IPS-NIHi7 (cell line): ENCODE data around the gene GAS6.

Experiments
- DNase-seq: peaks from one replicate; pipeline ENCODE4 v3.0.0; 2012; ENCODE audit warnings: mixed read lengths; ENCODE audit errors: extremely low spot score

The GAS6 gene

GRCh38 chr13:113819731-113820715, 43.9 kb downstream of the GAS6 start:
- DNase-seq, result no peak

- DNase-seq, result no peak
Measured at GRCh38 chr13:113819341-113819730, 44.5 kb downstream of the GAS6 start.

DNA sequence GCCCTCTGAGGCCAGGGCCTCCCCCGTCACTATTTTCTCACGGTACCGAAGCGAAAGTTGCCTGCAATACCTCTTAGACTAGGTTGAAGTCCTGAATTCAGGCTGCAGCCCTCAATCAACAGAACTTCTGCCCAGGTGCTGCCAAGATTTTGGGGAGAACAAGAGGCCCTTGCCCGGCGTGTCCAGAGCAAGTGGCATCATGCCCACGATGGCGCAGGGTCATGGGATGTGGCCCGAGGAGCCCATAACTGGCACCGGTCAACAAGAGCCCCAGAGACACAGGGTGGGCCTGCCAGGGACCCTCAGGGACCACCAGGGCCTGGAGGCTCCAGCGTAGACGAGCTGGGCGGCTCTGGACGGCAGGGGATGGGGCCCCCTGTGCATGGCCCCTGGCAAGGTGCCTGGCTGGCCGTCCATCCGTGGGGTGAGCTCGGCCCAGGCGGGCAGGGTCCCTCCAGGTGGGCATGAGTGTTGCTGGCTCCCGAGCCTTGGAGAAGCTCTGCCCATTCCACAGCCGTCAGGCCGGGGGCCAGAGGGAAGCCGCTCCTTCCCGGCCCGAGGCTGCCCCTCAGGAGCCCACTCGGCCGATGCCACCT, 45.1 kb downstream of the GAS6 start:
- DNase-seq, result no peak

- DNase-seq, result no peak
Measured at GRCh38 chr13:113817860-113818691, 45.8 kb downstream of the GAS6 start.

GRCh38 chr13:113816946-113817859, 46.7 kb downstream of the GAS6 start:
- DNase-seq, result peak; percentile 95

- DNase-seq, result no peak
Measured at GRCh38 chr13:113816254-113816929, 47.5 kb downstream of the GAS6 start.

GRCh38 chr13:113815151-113816058, 48.5 kb downstream of the GAS6 start:
- DNase-seq, result no peak

- no peak for DNase-seq
Measured at GRCh38 chr13:113814435-113814821, 49.4 kb downstream of the GAS6 start.

- no peak for DNase-seq
Measured at GRCh38 chr13:113813749-113814434, 50.0 kb downstream of the GAS6 start.

DNA sequence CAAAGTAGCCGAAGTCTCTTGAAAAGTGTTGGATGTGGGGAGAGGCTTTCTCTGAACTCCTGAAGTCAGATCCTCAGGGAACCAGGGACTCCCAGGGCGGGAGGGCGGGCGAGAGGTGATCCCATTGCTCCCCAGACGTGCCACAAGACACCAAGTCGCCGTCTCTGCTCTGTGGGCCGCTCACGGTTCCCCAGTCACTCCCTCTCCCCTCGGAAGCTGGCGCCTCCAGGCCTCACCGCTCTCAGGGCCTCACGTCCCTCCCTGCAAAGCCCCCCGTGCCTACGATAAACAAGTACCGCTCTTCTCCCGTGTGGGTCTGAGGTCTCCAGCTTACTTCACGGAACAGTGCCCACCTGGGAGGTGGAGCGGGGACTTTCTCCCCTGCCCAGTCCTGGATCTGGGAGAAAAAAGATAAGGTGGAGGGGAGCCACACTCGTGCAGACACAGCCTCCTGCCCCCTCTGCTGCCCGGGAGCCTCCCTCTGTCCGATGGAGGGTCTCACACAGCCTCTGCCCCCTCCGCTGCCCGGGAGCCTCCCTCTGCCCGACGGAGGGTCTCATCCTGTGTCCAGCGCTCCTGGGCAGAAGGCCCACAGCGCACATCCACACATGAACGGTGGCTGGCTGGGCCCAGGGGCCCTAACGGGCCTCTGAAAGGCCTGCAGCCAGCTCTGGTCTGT, 50.7 kb downstream of the GAS6 start:
- no peak for DNase-seq

- no peak for DNase-seq
Measured at GRCh38 chr13:113812178-113813040, 51.5 kb downstream of the GAS6 start.

- no peak for DNase-seq
Measured at GRCh38 chr13:113811081-113811928, 52.6 kb downstream of the GAS6 start.

DNA sequence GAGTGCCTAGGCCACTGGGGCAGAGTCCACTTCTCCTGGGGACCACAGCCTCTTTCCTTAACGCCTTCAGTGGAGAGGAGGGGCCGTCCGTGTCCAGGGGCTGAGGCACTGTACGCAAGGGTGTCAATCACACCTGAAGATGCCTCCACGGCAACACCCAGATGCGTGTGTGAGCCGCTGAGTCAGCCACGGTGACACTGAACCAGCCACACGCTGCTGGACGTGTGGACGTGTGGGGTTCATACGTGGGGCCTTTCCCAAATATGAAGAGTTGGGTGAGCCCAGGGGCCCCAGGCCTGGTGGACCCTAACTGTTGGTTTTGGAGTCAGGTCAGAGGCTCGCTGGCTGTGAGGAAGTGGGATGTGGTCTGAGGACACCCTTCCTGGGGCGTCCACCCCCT, 53.2 kb downstream of the GAS6 start:
- DNase-seq, result no peak

GRCh38 chr13:113809934-113810333, 53.9 kb downstream of the GAS6 start:
- no peak for DNase-seq

DNA sequence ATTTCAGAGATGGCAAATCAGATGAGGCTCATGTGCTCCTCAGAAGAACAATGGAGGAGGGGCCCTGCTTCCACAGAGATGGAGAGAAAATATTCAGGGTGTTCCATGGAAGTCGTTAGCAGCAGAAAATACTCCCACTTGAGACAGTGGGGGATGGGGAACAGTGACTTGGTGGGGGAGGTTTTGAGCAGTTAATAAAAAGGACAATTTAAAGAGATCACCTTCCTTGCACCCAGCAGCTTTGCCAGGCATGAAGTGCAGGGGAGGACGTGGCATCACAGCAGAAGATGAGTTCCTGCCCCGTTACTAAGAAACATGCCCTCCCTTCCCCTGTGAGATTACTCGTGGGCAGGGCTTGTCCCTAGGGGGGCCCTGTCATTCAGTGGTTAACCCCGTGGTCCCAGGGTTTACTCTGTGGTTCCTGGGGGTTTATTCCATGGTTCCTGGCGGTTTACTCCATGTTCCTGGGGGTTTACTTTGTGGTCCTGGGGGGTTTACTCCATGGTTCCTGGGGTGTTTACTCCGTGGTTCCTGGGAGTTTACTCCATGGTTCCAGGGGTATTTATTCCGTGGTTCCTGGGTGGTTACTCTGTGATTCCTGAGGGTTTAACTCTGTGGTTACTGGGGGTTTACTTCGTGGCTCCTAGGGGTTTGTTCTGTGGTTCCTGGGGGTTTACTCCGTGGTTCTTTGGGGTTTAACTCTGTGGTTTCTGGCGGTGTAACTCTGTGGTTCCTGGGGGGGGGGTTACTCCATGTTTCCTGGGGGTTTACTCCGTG, 55.6 kb downstream of the GAS6 start:
- no peak for DNase-seq

GRCh38 chr13:113806526-113806925, 57.4 kb downstream of the GAS6 start:
- DNase-seq, result no peak
